ENCODE measurements around the gene ATP8A2. TPM values are rescaled to one million over a fixed set of nuclear protein-coding genes. Genes with fewer than 3 reads are reported as not detected.
A peak's percentile ranks its signal among the peaks of the same experiment; 100 is the strongest.

ATP8A2 gene
- total RNA-seq, 1 donor from 2014 or later: 1.7 TPM

DNA sequence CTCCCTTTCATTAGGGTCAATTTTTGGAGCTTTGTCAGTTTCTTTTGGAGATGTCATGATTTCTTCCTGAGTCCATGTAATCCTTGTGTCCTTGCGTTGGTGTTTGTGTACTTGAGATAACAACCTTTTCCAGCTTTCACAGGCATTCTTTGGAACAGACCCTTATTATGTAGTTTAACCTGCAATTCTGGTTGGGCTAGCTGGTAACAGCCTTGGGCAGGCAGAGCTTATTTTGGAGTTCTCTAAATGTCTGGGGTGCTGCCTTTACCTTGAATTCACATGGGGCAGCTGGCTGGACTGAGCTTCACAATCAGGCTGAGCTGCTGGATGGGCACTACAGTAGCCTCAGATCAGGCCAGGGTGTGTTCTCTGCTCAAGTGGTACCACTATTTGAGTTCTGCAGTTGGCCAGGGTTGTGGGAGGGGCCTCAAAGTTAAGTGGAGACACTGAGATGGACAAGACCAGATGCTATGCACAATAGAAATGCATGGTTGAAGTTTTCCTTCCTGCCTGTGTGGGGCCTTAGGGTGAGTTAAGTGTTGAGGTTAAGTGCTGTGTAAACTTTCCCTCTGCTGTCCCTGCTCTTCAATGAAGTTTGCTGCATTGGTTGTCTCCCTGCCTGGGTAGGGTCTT lies 277.3 kb downstream of the ATP8A2 start:
- no peak overlapping the region for H3K27ac ChIP-seq
- peaks cover 6% of the 10 kb centered on the region for H3K9me3 ChIP-seq
- intact Hi-C loops (cut with DNase I): no loop called here
- no peaks in the 10 kb centered on the region for H3K27me3 ChIP-seq (ENCODE audit: low read depth)
- peak in 1 of 2 donors; percentile 38 for ATAC-seq
- no peaks in the 10 kb centered on the region for H3K4me1 ChIP-seq
- no peak for DNase-seq
- no peak overlapping the region for H3K4me3 ChIP-seq
- no peaks in the 10 kb centered on the region for H3K36me3 ChIP-seq
- TF ChIP-seq, protein P1, sequence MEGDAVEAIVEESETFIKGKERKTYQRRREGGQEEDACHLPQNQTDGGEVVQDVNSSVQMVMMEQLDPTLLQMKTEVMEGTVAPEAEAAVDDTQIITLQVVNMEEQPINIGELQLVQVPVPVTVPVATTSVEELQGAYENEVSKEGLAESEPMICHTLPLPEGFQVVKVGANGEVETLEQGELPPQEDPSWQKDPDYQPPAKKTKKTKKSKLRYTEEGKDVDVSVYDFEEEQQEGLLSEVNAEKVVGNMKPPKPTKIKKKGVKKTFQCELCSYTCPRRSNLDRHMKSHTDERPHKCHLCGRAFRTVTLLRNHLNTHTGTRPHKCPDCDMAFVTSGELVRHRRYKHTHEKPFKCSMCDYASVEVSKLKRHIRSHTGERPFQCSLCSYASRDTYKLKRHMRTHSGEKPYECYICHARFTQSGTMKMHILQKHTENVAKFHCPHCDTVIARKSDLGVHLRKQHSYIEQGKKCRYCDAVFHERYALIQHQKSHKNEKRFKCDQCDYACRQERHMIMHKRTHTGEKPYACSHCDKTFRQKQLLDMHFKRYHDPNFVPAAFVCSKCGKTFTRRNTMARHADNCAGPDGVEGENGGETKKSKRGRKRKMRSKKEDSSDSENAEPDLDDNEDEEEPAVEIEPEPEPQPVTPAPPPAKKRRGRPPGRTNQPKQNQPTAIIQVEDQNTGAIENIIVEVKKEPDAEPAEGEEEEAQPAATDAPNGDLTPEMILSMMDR (IDR thresholded peaks at IDR 0.05): no peak

- DNase-seq (no peak), ATAC-seq (no peak)
- no peak overlapping the region for H3K27ac ChIP-seq
- H3K9me3 ChIP-seq: no peaks in the 10 kb centered on the region
- no peaks in the 10 kb centered on the region for H3K36me3 ChIP-seq
- H3K4me1 ChIP-seq: no peaks in the 10 kb centered on the region
- H3K4me3 ChIP-seq: no peak overlapping the region
- no peaks in the 10 kb centered on the region for H3K27me3 ChIP-seq (ENCODE audit: low read depth)
- intact Hi-C loops (cut with DNase I): no loop called here
- TF ChIP-seq, protein P1 (IDR thresholded peaks at IDR 0.05): no peak
Measured at GRCh38 chr13:25652764-25653163, 281.0 kb downstream of the ATP8A2 start.

GRCh38 chr13:25654322-25654721 lies 282.5 kb downstream of the ATP8A2 start:
- no peaks in the 10 kb centered on the region for H3K4me1 ChIP-seq
- no peaks in the 10 kb centered on the region for H3K9me3 ChIP-seq
- intact Hi-C loops (cut with DNase I): no loop called here
- ATAC-seq (no peak), DNase-seq (no peak)
- H3K36me3 ChIP-seq: no peaks in the 10 kb centered on the region
- TF ChIP-seq, protein P1 (IDR thresholded peaks at IDR 0.05): no peak
- no peaks in the 10 kb centered on the region for H3K27me3 ChIP-seq (ENCODE audit: low read depth)
- H3K4me3 ChIP-seq: no peak overlapping the region
- no peak overlapping the region for H3K27ac ChIP-seq

DNA sequence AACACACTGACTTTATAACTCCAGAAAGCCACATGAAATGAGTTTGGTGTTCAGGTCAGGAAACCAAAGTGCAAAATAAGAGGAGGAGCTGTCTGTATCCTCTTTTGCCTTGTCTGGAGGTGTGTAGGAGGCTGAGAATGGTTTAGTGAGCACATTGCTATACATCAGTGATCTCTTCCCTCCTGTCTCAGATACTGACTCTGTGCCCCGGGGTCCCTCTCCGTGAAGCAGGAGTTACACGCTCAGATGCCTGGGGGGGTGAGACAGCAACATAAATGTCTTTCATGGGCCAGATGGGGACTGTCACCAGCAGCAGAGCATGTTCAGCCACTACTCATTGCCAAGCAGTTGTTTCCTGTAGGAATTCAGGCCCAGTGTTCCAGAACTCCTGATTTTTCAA lies 285.4 kb downstream of the ATP8A2 start:
- H3K9me3 ChIP-seq: no peaks in the 10 kb centered on the region
- intact Hi-C loops (cut with DNase I): no loop called here
- no peak overlapping the region for H3K27ac ChIP-seq
- no peaks in the 10 kb centered on the region for H3K27me3 ChIP-seq (ENCODE audit: low read depth)
- no peak for DNase-seq
- H3K4me3 ChIP-seq: no peak overlapping the region
- H3K4me1 ChIP-seq: no peaks in the 10 kb centered on the region
- no peaks in the 10 kb centered on the region for H3K36me3 ChIP-seq
- ATAC-seq: no peak
- TF ChIP-seq, protein P1 (IDR thresholded peaks at IDR 0.05): no peak

DNA sequence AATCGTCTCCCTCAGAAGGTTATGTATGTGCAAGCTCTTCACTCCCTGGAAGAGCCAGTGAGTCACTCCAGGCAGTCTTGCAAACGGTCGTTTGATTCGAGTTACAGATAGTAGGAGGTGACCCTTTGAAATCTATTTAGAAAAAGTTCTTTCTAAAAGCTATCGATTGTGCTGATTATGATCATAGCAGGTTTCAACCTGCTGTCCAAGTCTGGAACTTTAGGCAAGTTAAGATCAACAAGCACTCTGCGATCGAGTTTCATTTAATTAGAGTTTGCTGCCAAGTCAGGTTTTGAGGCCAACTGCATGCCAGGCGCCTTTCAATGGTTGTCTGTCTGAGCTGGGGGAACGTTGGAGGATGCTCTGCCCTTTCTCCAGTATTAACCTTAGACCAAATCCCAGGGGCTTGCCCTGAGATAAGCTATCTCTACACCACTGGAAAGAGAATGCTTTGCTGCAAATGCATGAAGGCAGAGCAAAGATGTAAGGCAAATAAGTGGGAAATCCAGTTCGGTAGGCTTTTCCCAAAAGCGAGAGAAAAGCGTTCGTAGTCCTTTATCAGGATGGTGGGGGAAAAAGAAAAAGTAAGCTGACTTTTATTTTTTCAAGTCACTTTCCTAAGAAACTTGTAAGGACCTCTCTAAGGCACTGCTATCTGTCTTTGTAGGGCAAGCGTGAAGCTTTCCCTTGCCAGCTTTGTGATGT lies 287.5 kb downstream of the ATP8A2 start:
- no peak overlapping the region for H3K27ac ChIP-seq
- H3K4me3 ChIP-seq: no peak overlapping the region

More for the DNA sequence above, 287.5 kb downstream of the ATP8A2 start:
- Histone ChIP-seq H3K4me1 (no peaks in the 10 kb centered on the region), H3K27me3 (ENCODE audit: low read depth) (no peaks in the 10 kb centered on the region), H3K36me3 (no peaks in the 10 kb centered on the region), H3K9me3 (no peaks in the 10 kb centered on the region)
- ATAC-seq: no peak
- TF ChIP-seq, protein P1 (IDR thresholded peaks at IDR 0.05): no peak
- no peak for DNase-seq
- intact Hi-C loops (cut with DNase I): no loop called here

Measured in lower lobe of right lung (tissue), 2 donors.